COR-L47 (cell line): Measurements from ENCODE around the gene C12orf42.

Source experiments
- DNase-seq: peaks from one replicate; lab custom pipeline; 2025; lab: John Stamatoyannopoulos, UW

Gene C12orf42

DNA sequence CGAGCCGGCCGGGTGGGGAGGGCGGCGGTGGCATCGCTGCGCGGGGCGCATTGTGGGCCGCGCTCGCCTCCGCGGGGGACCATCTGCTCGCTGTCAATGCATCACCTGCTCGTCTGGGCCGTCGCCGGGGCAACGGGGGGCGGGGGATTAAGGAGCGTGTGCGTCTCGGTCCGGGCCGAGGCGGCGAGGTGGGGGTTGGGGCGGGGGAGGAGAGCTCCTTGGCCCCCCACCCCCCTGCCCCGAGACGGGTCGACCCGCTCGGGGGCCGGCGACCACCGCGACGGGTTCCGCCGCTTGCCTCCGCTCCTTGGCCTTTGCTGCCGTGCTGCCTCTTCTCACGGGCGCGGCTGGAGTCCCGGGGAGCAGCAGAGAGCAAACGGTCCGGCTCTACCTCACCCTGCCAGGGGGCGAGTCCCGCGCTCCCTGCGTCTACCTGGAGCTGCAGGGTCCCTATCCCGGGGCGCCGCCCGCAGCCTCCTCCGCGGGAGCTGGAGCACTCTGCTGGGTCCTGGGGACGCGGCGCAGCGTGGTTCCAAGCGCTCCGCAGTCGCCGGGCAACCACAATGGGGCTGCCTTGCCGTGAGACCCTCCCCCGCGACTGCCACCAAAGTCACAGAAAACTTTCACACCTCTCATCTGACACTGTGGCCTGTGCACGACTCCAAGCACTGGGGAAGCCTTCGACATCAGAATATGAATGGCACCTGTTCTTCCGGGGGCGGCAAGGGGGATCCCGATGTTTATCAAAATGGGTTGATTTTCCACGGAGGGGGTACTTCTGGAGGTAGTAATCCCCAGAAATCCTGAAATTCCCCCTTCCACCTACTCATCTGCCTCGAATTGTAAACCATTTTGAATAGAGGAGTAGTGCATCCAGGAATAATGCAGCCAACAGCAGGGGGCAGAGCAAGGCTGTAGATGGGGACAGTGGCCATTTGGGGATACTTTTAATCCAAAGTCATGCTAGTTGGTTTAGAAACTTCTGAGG lies at the start of gene C12orf42:
Gene C12orf42, minus strand, starts transcription at position 500 of the 988 bp plus-strand sequence. CDS start 17,542 bp downstream, outside the sequence.
- peak; percentile 92 for DNase-seq

DNA sequence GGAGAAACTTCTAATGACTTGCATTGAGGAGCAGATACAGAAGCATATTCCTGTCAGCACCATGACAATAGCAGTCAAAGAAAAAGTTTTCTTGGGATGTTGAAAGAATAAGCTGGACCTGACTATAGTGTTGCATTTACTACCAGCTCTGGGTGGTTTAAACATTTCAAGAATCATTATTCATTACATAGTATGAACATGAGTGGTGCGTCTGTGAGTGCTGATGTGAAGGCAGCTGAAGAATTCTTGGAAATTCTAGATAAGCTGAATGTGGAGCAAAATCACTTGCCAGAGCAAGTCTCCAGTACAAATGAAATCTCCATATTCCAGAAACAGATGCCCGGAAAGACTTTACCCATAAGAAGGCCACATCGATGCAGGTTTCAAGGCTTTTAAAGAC lies 46.3 kb upstream of the C12orf42 start:
- no peak for DNase-seq

DNA sequence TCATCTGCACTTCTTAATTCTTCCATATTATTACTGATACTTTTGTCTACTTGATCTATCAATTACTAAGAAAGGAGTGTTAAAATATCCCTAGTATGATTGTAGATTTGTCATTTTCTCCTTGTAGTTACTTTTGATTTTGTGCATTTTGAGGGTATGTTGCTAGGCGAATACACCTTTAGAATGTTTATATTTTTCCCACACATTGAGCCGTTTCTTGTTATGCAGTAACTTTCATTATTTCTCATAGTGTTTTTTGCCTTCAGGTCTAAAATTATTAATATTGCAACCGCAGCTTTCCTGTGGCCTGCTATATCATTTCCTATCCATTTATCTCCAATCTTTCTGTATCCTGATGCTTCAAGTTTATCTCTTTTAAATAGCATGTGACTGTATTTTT lies 44.6 kb upstream of the C12orf42 start:
- DNase-seq, result no peak

DNA sequence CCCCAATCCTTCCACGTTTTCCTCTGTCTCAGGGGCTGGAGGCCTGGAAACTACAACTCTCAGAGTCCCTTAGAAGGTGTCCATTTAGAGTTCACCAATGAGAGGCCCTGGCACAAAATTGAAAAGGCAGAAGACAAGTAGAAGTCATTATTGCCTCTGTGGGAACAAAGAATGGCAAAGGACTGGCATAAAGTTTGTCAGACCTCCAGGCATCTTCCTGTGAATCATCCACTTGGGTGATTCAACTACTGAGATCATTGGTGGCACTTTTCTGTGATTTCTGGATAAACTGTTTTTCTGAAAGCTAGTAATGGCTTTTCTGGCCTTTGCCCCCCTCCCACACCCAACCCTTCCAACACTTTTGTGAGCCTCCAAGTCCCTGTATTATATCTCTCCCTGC lies 42.6 kb upstream of the C12orf42 start:
- no peak for DNase-seq

DNA sequence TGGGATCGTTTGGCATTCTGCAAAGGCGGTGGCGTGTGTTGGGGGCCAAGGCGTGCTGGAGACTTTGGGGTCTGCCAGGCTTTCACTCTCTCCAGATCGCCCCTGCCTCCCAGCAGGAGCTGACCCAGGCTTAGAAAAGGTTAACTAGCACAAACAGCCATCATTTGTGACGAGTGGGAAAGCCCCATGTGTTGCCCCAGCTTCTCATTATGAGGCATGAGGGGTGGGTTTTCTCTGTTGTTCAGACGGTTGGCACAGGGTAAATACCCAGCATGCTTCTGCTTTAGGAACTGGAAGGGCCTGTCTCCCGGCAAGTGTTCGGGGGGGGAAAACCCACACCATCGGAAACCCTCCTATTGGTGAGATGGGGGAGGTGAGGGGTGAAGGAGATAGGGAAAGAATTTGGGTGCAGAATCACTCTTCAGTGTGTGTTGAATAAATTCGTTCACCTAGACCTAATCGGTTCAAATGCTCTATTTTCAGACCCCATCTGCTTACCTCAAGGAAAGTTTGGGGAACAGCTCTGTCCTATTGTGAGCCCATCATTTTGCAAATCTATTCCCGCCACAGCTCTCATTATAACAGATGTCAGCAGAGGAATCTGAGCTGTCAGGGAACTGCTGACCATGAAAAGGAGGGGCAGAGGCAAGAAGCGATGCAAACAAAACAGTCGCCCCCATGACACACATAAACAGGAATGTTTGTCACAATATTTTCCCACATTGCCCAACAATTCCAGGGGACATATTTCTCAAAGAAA lies 34.7 kb upstream of the C12orf42 start:
- no peak for DNase-seq

DNA sequence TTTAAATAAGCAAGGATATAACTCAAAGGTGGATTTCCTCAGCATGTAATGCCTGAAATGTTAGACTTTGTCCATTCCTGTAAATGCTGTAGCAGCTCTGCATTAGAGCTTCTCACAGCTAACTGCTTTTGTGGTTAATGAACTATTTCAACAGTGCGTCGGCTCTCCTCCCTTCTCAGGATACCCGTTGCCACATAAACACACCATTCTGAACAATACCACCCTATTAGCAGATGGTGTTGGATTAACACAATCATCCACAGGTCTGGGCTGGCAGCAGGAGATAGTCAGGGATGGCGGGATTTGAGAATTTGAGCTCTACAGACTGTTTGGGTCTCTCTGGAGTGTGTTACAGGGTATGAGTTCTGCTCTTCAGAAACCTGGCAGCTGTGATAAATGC lies 33.5 kb upstream of the C12orf42 start:
- no peak for DNase-seq

DNA sequence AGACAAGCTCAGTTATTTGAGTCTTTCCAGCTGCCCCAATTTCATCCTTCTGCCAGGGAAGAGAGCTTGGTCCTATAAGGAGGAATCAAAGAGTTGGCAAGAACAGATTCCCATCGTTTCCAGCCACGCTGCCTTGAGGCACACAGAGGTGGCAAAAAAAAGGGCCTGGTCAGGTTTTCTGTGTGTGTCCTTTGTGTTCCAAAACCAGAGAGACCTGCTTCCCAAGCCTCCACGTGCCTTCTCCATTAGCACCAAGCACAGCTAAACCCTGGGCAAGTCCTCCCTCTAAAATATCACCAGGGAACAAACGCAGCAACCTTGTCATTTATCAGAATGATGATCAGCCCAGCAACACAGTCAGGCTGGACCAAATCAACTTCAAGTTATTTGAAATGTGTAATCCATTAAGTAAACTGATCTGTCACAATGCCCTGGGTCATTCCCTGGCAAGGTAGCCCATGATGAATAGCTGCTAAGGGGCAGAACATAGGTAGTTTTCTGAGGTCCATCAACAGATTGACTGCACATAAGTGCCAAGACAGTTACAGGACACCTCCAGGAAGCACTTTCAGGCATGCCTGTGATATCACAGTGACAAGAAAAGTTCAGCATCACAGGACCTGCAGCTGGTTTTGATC lies 28.6 kb upstream of the C12orf42 start:
- DNase-seq, result no peak

DNA sequence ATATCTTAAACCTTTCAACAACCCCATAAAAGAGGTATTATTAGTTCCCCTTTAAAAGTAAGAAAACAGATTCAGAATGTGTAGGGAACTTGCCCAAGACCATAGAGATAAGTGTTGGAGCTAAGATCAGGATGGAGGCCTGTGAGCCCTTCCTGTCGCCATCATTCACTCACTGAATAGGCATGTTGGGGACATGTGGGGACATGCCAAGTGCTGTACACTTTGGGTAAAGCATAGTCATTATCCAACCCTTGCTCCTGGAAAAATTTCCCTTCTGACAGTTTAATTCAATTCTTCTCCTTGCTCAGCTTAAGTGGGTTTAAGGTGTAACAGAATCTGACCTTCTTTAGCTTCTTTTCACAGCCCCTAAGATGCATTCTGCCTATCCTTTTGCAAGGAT lies 28.0 kb upstream of the C12orf42 start:
- DNase-seq, result no peak

DNA sequence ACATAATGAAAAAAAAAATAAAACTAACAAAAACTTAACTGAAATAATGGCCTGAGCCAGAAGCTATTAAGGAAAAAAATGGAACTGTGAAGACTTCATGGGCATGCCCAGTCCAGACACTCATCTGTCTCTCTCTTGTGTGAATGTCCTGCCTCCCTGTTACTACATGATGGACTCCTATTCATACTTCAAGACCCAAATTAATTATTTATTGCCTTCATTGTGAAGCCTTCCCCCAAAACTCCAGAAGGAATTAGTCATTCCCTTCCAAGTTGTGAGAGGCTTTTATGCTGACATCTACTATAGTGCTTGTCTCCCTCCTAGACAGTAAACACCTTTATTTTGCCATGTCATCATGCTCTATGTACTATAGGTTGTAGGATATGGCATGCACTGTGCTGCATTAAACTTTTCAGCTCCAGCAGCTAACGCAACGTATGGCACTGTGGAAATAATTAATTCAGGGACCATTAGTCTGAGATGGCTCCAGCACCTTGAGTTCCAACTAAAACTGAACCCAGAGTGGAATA lies 25.0 kb upstream of the C12orf42 start:
- no peak for DNase-seq

DNA sequence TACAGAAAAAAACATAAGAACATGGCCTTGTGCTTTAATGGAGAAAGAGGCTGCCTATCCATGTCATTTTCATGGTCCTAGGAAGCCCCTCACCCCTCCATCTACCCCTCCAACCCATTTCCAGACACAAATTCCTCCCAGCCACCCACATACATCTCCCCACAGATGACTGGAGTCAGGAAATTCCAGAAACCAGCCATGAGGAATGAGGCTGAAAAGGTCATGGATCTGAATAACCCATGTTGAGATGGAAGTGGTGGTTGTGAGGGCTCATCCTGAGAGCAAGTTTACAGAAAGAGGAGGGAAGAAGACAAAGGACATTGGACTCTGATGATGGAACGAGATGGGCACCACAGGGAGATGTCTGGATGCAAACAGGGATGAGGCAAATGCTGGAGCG lies 23.9 kb upstream of the C12orf42 start:
- DNase-seq, result no peak

DNA sequence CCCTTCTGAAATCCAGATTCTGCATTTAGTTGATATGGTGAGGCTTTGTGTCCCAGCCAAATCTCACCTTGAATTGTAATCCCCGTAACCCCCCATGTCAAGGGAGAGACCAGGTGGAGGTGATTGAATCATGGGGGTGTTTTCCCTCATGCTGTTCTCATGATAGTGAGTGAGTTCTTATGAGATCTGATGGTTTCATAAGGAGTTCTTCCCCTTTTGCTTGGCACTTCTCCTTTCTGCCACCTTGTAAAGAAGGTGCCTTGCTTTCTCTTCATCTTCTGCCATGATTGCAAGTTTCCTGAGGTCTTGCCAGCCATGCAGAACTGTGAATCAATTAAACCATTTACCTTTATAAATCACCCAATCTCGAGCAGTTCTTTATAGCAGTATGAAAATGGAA lies 23.1 kb upstream of the C12orf42 start:
- no peak for DNase-seq

DNA sequence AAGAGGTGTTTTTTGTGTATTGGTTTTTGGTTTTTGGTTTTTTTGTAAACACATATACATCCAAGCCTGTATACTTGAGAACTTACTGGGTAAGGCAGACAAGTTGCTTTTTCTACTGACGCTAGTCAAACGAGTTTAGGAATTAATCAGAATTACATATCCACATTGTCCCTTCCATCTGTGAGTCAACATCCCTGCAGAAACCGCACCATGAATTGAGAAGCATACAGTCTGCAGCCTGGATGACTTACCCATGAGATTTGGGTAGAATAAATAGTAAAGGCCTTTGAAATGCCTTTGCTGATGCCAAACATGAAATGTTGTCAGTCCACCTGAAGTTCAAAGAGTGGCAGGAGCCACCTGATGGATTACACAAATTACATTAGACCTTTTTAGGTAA lies 21.4 kb upstream of the C12orf42 start:
- DNase-seq, result no peak

DNA sequence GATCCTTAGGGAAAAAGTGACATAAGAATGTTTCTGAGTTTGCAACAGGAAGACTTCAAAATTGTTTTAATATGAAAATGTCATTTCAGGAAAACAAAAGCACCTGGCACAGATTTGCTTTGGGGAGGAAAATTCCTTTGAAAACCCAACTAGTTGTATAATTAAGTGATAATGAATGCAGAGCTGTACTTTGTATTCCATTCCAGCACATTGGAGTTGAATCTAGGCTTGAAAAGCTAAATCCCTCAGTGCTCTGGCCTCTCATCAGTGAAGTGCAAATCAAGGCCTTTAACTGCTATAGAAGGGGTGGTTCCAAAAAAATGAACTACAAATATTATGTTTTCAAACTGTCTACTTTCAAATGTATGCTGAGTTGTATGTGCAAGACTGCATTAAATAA lies 19.6 kb upstream of the C12orf42 start:
- DNase-seq, result no peak

DNA sequence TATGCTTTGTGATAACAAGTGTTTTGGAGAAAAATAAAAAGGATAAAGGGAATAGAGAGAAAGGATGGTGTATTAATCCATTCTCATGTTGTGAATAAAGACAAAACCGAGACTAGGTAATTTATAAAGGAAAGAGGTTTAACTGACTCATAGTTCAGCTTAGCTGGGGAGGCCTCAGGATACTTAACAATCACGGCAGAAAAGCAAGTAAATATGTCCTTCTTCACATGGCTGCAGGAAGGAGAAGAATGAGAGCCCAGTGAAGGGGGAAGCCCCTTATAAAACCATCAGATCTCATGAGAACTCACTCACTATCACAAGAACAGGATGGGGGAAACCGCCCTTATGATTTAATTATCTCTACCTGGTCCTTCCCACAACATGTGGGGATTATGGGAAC lies 18.1 kb upstream of the C12orf42 start:
- DNase-seq, result no peak

DNA sequence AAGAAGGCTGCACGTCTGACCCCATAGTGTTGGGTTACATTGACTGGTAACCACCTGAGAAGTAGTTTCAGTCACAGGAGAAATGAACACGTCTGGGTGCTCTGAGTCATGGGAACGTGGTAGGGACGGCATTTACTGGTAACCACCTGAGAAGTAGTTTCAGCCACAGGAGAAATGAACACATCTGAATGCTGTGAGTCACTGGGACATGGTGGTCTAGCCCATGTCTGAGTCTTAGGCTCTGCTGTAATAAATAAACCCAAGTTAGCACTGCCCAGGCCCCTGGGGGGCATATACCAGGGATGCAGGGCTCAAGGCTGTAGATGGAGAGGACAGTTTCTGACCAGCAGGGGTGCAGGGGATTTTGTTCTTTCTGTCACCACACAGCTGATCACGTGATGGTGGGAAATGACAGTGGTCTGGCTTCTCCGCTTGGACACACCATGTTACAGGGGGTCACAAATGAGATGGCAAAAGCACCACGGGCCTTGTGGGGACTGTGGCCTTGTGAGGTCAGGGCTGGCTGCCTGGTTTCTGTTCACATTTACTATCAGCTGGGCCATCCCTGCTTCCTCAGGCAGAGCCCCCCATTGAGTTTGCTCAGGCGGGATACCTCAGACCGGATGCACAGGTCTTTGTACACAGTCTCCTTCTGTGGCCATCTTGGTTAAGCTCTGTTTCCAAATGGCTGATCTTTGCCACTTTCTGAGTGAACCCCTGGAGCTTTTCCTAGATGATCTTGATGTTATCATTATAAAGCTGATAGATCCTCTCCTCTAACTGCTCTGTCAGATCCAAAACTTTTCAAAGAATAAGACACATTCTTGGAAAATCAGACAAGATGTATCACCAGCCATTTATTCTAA lies 9.8 kb upstream of the C12orf42 start:
- no peak for DNase-seq

DNA sequence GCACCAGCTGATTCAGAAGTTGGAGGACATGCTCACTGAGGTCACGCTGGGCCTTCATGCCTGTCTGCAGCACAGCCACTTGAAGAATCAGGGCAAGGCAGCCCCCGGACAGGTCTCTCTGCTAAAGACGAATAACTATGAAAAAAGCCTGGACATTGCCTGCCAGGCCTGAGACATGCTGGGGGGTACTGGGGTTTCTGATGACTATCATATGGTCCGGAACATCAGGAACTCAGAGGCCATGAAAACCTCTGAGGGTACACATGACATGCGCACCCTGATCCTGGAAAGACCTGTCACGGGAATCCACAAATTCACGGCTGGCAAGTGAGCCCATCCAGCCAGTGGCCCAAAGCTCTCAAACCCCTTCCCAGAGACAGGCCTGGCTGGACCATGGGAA lies 8.8 kb upstream of the C12orf42 start:
- DNase-seq, result no peak

DNA sequence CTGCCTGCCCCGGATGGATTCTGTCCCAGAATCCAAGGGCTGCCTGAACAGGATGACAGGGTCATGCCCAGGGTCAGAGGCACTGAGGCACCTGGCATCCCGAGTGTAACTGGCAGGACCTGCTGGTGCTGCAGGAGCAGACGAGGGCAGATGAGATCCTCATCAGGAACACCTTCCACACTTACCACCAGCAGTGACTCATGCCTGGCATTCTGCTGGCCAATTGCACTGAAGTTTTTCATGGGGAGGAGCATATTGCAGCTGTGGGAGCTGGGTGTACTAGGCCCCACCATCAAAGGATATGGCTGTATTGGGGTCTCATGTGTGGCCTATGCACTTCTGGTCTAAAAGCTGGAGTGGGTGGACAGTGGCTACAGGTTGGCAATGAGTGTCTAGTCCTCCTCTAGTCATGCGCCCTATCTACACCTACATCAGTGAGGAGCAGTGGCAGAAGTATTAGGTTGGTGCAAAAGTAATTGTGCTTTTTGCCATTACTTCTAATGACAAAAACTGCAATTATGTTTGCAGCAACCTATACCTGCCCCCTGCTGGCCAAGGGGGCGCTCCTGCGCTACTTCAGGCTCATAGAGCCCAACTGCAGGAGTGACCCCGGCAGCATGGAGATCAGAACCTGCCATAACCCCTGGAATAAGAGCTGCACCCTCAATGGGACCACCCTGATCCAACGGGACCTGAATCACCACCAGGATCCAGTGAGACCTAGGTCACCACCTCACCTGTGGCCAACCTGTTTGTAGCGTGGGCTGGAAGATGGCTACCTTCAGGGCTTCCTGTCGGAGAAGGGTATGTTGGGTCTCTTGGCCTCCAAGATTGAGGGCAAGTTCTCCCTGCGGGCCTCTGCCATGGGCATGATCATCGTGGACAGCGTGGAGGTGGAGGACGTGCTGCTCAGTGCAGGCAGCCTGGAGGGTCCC lies 8.0 kb upstream of the C12orf42 start:
- DNase-seq, result peak; percentile 11

DNA sequence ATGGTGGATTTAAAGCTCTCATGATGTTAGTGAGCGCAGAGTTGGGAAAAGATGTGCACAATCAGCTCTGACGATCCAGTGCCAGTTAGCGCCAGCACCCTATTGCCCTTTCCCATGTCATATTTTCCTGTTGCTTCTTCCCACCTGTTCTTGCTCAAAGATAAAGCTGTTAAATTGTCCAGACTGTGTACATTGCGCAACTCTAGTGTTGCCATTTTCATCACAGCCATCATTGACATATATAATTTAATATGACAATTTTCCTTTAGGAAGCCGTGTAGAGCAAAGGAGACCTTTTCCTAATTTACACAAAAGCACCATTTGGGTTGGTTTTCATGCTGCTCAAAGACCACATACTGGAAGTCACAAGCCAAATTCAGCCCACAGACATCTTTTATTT lies 5.7 kb upstream of the C12orf42 start:
- no peak for DNase-seq

DNA sequence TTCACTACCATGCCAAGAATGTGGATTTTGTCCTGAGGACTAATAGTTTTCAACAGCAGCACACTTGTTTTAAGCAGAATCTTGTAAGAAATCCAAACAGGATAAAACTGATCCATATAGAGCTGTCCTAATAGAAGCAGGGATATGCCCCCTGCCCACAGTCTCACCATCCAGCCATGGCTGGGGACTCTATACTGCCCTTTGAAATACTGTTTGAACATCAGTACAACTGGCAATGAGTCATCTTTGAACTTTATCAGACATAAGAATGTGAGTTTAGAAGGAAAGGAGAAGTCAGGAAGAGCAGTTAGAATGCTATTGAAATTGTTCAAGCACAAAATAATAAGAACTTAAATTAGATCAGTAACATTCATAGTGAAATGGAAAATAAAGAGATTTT lies 3.8 kb upstream of the C12orf42 start:
- DNase-seq, result no peak

DNA sequence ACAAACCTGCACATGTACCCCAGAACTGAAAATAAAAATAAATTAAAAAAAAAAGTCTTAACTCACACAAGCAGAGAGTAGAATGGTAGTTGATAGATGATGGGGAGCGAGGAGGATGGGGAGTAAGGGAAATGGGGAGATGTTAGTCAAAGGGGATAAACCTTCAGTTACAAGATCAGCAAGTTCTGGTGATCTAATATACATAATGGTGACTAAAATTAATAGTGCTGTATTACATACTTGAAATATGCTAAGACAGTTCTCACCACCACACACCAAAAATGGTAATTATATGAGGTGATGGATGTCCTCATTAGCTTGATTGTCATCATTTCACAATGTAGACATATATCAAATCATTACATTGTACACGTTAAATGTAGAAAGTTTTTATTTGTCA lies 3.2 kb upstream of the C12orf42 start:
- no peak for DNase-seq
